ENCODE results near the gene CD163. TPM values are rescaled to one million over a fixed set of nuclear protein-coding genes. Genes with fewer than 3 reads are reported as not detected.
"Not testable (repeated sequence)": the region's sequence is repeated elsewhere in the genome, so short reads cannot be mapped to it uniquely, and the experiment has no call there.

CD163 gene
- total RNA-seq, 1 experiment from 2014 or later: not detected

DNA sequence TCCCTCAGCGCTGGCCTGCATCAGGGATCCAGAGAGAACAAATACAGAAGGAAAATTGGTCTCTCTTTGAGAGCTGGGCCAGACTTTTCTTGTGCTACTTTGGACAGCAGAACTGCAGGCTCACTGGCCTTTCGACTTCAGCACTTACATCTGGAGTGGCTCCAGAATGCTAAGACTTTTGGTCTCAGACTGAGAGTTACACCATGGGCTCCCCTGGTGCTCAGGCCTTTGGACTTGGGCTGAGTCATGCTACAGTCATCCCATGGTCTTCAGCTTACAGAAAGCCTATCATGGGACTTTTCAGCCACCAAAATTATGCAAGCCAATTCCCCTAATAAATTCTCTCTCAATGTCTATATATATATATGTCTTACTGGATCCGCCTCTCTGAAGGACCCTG is 9.0 kb upstream of the CD163 start:
- H3K27me3 Mint-ChIP-seq (ENCODE audit: insufficient read depth, unreplicated experiment): peaks cover 10% of the 10 kb centered on the region
- no peaks in the 10 kb centered on the region for H3K4me1 Mint-ChIP-seq (ENCODE audit: insufficient read depth, unreplicated experiment)
- POLR2A ChIA-PET: no interaction called here
- no peak overlapping the region for H3K27ac Mint-ChIP-seq (ENCODE audit: low read depth, unreplicated experiment)
- H3K9me3 Mint-ChIP-seq (ENCODE audit: unreplicated experiment): no peaks in the 10 kb centered on the region
- TF ChIP-seq, protein P1, sequence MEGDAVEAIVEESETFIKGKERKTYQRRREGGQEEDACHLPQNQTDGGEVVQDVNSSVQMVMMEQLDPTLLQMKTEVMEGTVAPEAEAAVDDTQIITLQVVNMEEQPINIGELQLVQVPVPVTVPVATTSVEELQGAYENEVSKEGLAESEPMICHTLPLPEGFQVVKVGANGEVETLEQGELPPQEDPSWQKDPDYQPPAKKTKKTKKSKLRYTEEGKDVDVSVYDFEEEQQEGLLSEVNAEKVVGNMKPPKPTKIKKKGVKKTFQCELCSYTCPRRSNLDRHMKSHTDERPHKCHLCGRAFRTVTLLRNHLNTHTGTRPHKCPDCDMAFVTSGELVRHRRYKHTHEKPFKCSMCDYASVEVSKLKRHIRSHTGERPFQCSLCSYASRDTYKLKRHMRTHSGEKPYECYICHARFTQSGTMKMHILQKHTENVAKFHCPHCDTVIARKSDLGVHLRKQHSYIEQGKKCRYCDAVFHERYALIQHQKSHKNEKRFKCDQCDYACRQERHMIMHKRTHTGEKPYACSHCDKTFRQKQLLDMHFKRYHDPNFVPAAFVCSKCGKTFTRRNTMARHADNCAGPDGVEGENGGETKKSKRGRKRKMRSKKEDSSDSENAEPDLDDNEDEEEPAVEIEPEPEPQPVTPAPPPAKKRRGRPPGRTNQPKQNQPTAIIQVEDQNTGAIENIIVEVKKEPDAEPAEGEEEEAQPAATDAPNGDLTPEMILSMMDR (IDR thresholded peaks at IDR 0.05; ENCODE audit: unreplicated experiment): no peak
- intact Hi-C loops (cut with micrococcal nuclease): no loop called here
- BruUV-seq (replicated peaks): no TSS peak
- H3K4me3 Mint-ChIP-seq (ENCODE audit: unreplicated experiment): no peak overlapping the region
- H3K36me3 Mint-ChIP-seq (ENCODE audit: insufficient read depth, unreplicated experiment): no peaks in the 10 kb centered on the region
- DNase-seq (ENCODE audit: unreplicated experiment): peak; percentile 93
- CTCF ChIA-PET: interaction anchor here (0.9 kb wide), 1 partner anchor 51 kb away, joined by 5 read pairs; no protein-coding TSS in a partner anchor

DNA sequence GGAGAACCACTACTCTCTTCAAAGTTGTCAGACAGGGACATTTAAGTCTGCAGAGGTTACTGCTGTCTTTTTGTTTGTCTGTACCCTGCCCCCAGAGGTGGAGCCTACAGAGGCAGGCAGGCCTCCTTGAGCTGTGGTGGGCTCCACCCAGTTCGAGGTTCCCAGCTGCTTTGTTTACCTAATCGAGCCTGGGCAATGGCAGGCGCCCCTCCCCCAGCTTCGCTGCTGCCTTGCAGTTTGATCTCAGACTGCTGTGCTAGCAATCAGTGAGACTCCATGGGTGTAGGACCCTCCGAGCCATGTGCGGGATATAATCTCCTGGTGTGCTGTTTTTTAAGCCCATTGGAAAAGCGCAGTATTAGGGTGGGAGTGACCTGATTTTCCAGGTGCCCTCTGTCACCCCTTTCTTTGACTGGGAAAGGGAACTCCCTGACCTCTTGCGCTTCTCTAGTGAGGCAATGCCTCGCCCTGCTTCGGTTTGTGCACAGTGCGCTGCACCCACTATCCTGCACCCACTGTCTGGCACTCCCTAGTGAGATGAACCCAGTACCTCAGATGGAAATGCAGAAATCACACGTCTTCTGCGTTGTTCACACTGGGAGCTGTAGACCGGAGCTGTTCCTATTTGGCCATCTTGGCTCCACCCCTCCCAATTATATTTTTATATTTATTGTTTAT is 6.4 kb upstream of the CD163 start:
- BruUV-seq (replicated peaks); H3K36me3 Mint-ChIP-seq (ENCODE audit: insufficient read depth, unreplicated experiment); CTCF ChIA-PET; POLR2A ChIA-PET; DNase-seq (ENCODE audit: unreplicated experiment); H3K4me1 Mint-ChIP-seq (ENCODE audit: insufficient read depth, unreplicated experiment); H3K4me3 Mint-ChIP-seq (ENCODE audit: unreplicated experiment); H3K9me3 Mint-ChIP-seq (ENCODE audit: unreplicated experiment); H3K27ac Mint-ChIP-seq (ENCODE audit: low read depth, unreplicated experiment); intact Hi-C loops (cut with micrococcal nuclease): not testable (repeated sequence)
- peaks cover 12% of the 10 kb centered on the region for H3K27me3 Mint-ChIP-seq (ENCODE audit: insufficient read depth, unreplicated experiment)

DNA sequence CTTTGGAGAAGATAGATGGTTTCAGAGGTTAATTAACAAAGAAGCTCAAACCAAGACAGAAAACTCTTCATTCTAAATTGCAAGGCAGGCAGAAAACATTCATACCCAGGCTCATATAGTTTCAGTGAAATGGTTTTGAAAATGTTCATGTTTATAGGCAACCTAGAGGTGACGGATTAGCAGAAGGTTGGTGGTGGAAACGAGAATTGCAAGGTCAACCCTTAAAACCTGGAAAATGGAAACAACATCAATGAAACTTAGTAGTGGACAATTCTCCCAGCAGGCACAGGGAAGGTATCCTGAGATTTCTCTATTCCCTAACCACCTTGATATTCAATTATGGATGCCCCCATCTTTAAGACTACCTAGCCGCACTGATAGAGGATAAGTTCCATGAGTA is 965 bp downstream of the CD163 start:
- H3K27ac Mint-ChIP-seq (ENCODE audit: low read depth, unreplicated experiment): no peak overlapping the region
- POLR2A ChIA-PET: no interaction called here
- H3K4me1 Mint-ChIP-seq (ENCODE audit: insufficient read depth, unreplicated experiment): peaks cover 7% of the 10 kb centered on the region
- no TSS peak for BruUV-seq (replicated peaks)
- H3K9me3 Mint-ChIP-seq (ENCODE audit: unreplicated experiment): no peaks in the 10 kb centered on the region
- TF ChIP-seq, protein P1 (IDR thresholded peaks at IDR 0.05; ENCODE audit: unreplicated experiment): no peak
- no peak for DNase-seq (ENCODE audit: unreplicated experiment)
- no peak overlapping the region for H3K4me3 Mint-ChIP-seq (ENCODE audit: unreplicated experiment)
- no peaks in the 10 kb centered on the region for H3K36me3 Mint-ChIP-seq (ENCODE audit: insufficient read depth, unreplicated experiment)
- intact Hi-C loops (cut with micrococcal nuclease): no loop called here
- CTCF ChIA-PET: interaction anchor here (0.8 to 1.8 kb wide), 2 partner anchors 42 to 281 kb away, joined by 3 read pairs; no protein-coding TSS in a partner anchor
- H3K27me3 Mint-ChIP-seq (ENCODE audit: insufficient read depth, unreplicated experiment): peaks cover 28% of the 10 kb centered on the region

DNA sequence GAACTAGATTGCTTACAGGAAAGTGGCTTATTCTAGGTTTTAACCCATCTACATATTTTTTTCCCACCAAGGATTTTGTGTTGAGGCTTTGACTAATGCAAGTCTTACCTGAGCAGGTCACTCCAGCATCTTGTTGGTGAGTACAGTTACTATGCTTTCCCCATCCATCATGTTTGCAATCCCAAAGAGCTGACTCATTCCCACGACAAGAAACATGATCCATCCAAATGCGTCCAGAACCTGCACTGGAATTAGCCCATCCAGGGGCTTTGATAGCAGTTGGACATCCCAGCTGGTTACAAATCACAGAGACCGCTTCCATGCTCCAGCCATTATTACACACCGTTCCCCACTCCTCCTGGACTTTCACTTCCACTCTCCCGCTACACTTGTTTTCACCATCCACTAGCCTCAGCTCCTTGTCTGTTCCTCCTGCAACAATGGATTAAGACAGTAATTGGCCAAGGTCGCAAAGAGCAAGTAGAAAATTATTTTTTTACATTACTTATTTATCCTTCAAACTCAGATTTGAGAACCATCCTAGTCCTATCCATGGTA is 2.5 kb downstream of the CD163 start:
- no peak overlapping the region for H3K27ac Mint-ChIP-seq (ENCODE audit: low read depth, unreplicated experiment)
- peaks cover 7% of the 10 kb centered on the region for H3K4me1 Mint-ChIP-seq (ENCODE audit: insufficient read depth, unreplicated experiment)
- H3K9me3 Mint-ChIP-seq (ENCODE audit: unreplicated experiment): no peaks in the 10 kb centered on the region
- no peaks in the 10 kb centered on the region for H3K36me3 Mint-ChIP-seq (ENCODE audit: insufficient read depth, unreplicated experiment)
- TF ChIP-seq, protein P1 (IDR thresholded peaks at IDR 0.05; ENCODE audit: unreplicated experiment): no peak
- intact Hi-C loops (cut with micrococcal nuclease): no loop called here
- CTCF ChIA-PET: interaction anchor here (0.7 to 1.8 kb wide), 2 partner anchors 40 to 1314 kb away, joined by 3 to 4 read pairs; no protein-coding TSS in a partner anchor
- no TSS peak for BruUV-seq (replicated peaks)
- POLR2A ChIA-PET: interaction anchor here (0.7 kb wide), 1 partner anchor 34 kb away, joined by 3 read pairs; no protein-coding TSS in a partner anchor
- DNase-seq (ENCODE audit: unreplicated experiment): peak; percentile 42
- no peak overlapping the region for H3K4me3 Mint-ChIP-seq (ENCODE audit: unreplicated experiment)
- H3K27me3 Mint-ChIP-seq (ENCODE audit: insufficient read depth, unreplicated experiment): peaks cover 26% of the 10 kb centered on the region
